Lung (tissue), 12 donors: ENCODE data around the gene TRANK1. TPM values are rescaled to one million over a fixed set of nuclear protein-coding genes. Genes with fewer than 3 reads are reported as not detected.

Source experiments
- ATAC-seq: fragments of 200-7000 bp; cut with Tn5 transposase; one replicate; pipeline ENCODE4 v1.9.1; 2020; ENCODE audit warnings: moderate number of reproducible peaks; ENCODE audit not compliant: insufficient read depth, low FRiP score
- DNase-seq, 3 donors: peaks; one replicate each; pipeline ENCODE4 v3.0.0-alpha.2; 2013 to 2017
- H3K27ac ChIP-seq, 2 donors: one replicate each; pipeline ENCODE4 v1.5.1; 2013; ENCODE audit warnings: mild to moderate bottlenecking in 2 of 2, moderate library complexity in 2 of 2, control low read depth in 1 of 2, inconsistent platforms in 1 of 2, low read depth in 1 of 2, low read length in 1 of 2
- H3K27me3 ChIP-seq, 3 donors: one replicate each; pipeline ENCODE4 v1.5.1; 2013; ENCODE audit warnings: low read length in 2 of 3; ENCODE audit not compliant: control insufficient read depth in 3 of 3, insufficient read depth in 3 of 3
- H3K36me3 ChIP-seq, 4 donors: one replicate each; pipeline ENCODE4 v1.5.1; 2013; ENCODE audit warnings: low read length in 4 of 4, mild to moderate bottlenecking in 1 of 4, moderate library complexity in 1 of 4; ENCODE audit not compliant: control insufficient read depth in 4 of 4, insufficient read depth in 4 of 4
- H3K4me1 ChIP-seq, 5 donors: one replicate each; pipeline ENCODE4 v1.5.1; 2013; ENCODE audit warnings: low read length in 5 of 5, mild to moderate bottlenecking in 2 of 5, moderate library complexity in 1 of 5; ENCODE audit not compliant: control insufficient read depth in 5 of 5, insufficient read depth in 5 of 5
- H3K4me3 ChIP-seq: one replicate; pipeline ENCODE4 v1.5.1; 2013; ENCODE audit warnings: mild to moderate bottlenecking, control low read depth, moderate library complexity
- H3K9ac ChIP-seq, 2 donors: one replicate each; pipeline ENCODE4 v1.5.1; 2013; ENCODE audit warnings: low read length in 2 of 2, control low read depth in 1 of 2; ENCODE audit not compliant: insufficient read depth in 1 of 2
- H3K9me3 ChIP-seq, 4 donors: one replicate each; pipeline ENCODE4 v1.5.1; 2013; ENCODE audit warnings: low read length in 3 of 4, mild to moderate bottlenecking in 1 of 4, moderate library complexity in 1 of 4; ENCODE audit not compliant: control insufficient read depth in 4 of 4, insufficient read depth in 3 of 4
- CTCF ChIP-seq: IDR thresholded peaks from 2 replicates; pipeline ENCODE4 v1.5.1; 2012; ENCODE audit warnings: mild to moderate bottlenecking; ENCODE audit errors: control extremely low read depth, extremely low read depth
- WGBS, 2 donors: extraction: QIAGEN DNeasy Blood & Tissue Kit; methylation state at CpG; one replicate each; pipeline ENCODE4 v1.1.7; 2013; 5-methylcytosine and 5-hydroxymethylcytosine counted together
- polyA plus RNA-seq, 2 donors: library from polyadenylated mRNA; stranded (reverse); fragments of 200-250 nt; gene quantifications; one replicate each; pipeline ENCODE4 v1.2.1, GENCODE V29; 2013
- total RNA-seq, 2 donors: library from RNA; depleted of rRNA in 1 of 2; stranded (reverse); fragments of >200 nt in 1 of 2; gene quantifications; one replicate each; pipeline ENCODE4 v1.2.1, GENCODE V29; 2014 to 2021
- donor health status: control.
- donor health status: control.
- donor health status: Bipolar disorder and iron deficiency.
- donor health status: healthy.
- donor health status: DM: yes; HTN: yes; CAD: no.

Gene TRANK1
- total and polyA plus RNA-seq, 4 donors, result 4.3 to 34.3 (median 15.1) TPM

GRCh38 chr3:36911990-36912804 is 32.7 kb downstream of the TRANK1 start:
- Histone ChIP-seq H3K27ac (peak overlapping the region in 1 of 2 donors; percentile 72), H3K4me3 (no peak overlapping the region), H3K9ac (peak overlapping the region in 1 of 2 donors; percentile 65), H3K27me3 (no peaks in the 10 kb centered on the region), H3K36me3 (no peaks in the 10 kb centered on the region), H3K9me3 (no peaks in the 10 kb centered on the region), H3K4me1 (peaks cover 0 to 22% (median 6%) of the 10 kb centered on the region in 5 donors)
- DNase-seq (peak in 2 of 3 donors; percentile 69 to 75), ATAC-seq (peak; percentile 75)
- 31 to 35% methylated on average over 4 of the region's 4 CpGs for WGBS, 2 donors
- no peak for TF ChIP-seq CTCF

- ATAC-seq (no peak), DNase-seq (no peak)
- WGBS, 2 donors, result 94 to 95% methylated on average over 1 of the region's 1 CpG
- peaks cover 0 to 3% (median 0%) of the 10 kb centered on the region in 4 donors for H3K36me3 ChIP-seq
- H3K9me3 ChIP-seq, result no peaks in the 10 kb centered on the region
- no peak overlapping the region for H3K27ac ChIP-seq
- H3K4me1 ChIP-seq, result peaks cover 0 to 31% (median 6%) of the 10 kb centered on the region in 5 donors
- no peak overlapping the region for H3K9ac ChIP-seq
- TF ChIP-seq CTCF, result no peak
- no peaks in the 10 kb centered on the region for H3K27me3 ChIP-seq
- no peak overlapping the region for H3K4me3 ChIP-seq
These were observed 35.2 kb downstream of the TRANK1 start for GRCh38 chr3:36909666-36910065.

DNA sequence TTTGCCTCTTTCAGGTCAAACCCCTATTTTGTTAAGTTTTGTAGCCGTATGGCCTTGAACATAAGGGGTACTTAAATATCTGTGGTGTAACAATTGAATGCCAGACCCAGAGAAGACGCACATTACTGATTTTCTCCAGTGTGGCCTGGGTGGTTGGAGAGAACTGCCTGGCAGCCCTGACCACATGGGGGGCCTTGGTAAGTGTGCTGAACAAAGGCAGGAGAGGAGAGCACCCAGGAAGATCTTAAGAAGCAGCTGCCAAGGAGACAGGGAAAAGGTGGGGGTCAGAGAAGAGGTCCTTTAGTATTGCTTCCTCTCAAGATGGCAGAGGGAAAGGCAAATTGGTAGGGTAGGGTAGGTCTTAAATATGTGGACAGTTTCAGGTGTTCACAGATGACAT is 35.7 kb downstream of the TRANK1 start:
- no peak for TF ChIP-seq CTCF
- Histone ChIP-seq H3K4me1 (peaks cover 0 to 31% (median 6%) of the 10 kb centered on the region in 5 donors), H3K27me3 (no peaks in the 10 kb centered on the region), H3K9me3 (no peaks in the 10 kb centered on the region), H3K4me3 (no peak overlapping the region), H3K9ac (no peak overlapping the region), H3K36me3 (peaks cover 0 to 3% (median 0%) of the 10 kb centered on the region in 4 donors), H3K27ac (peak overlapping the region in 1 of 2 donors; percentile 95)
- WGBS, 2 donors, result 93% methylated on average over 2 of the region's 2 CpGs
- no peak for ATAC-seq
- DNase-seq, result no peak
